Erythroblast (primary cell): ENCODE results near the gene BCL2.

Experiments used
- GATA1 ChIP-seq: IDR thresholded peaks from 2 replicates; pipeline ENCODE4 v1.6.1; 2011; ENCODE audit warnings: low read depth, mild to moderate bottlenecking, control low read depth, low read length, moderate library complexity
- POLR2A ChIP-seq: IDR thresholded peaks from 2 replicates; pipeline ENCODE4 v1.6.1; 2011; ENCODE audit warnings: mild to moderate bottlenecking, low read length

- no peak for TF ChIP-seq POLR2A
- TF ChIP-seq GATA1, result no peak
These were observed 176.2 kb downstream of the BCL2 start for GRCh38 chr18:63143330-63143771.
